Keratinocyte (primary cell): ENCODE measurements around the gene DPM1. TPM values are rescaled to one million over a fixed set of nuclear protein-coding genes. Genes with fewer than 3 reads are reported as not detected.
A peak's percentile ranks its signal among the peaks of the same experiment; 100 is the strongest.

ENCODE experiments used
- DNase-seq: peaks from one replicate; pipeline ENCODE4 v3.0.0-alpha.2; 2011; ENCODE audit warnings: low read depth, missing footprints, low spot score
- FAIRE-seq: peaks from 2 replicates; lab custom pipeline; 2011; peaks lifted over from hg19 to GRCh38; lab: Jason Lieb, UNC
- H2AFZ ChIP-seq: 2 replicates; pipeline ENCODE4 v1.6.0; 2012; ENCODE audit warnings: low read length, control low read depth, inconsistent platforms; ENCODE audit not compliant: control insufficient read depth
- H3K27ac ChIP-seq: 2 replicates; pipeline ENCODE4 v1.5.1; 2011; ENCODE audit warnings: low read length; ENCODE audit not compliant: control insufficient read depth, insufficient read depth
- H3K27me3 ChIP-seq: 3 replicates; pipeline ENCODE4 v1.6.0; 2011; ENCODE audit warnings: low read length; ENCODE audit not compliant: control insufficient read depth, insufficient read depth; ENCODE audit errors: extremely low read depth
- H3K36me3 ChIP-seq, 2 experiments: 2 replicates in 1 of 2; 3 replicates in 1 of 2; pipeline ENCODE4 v1.5.1; 2011; ENCODE audit warnings: low read length in 2 of 2, mild to moderate bottlenecking in 1 of 2; ENCODE audit not compliant: control insufficient read depth in 2 of 2, insufficient read depth in 2 of 2; ENCODE audit errors: extremely low read depth in 1 of 2
- H3K4me1 ChIP-seq: 3 replicates; pipeline ENCODE4 v1.5.1; 2011; ENCODE audit warnings: low read length; ENCODE audit not compliant: control insufficient read depth, insufficient read depth; ENCODE audit errors: extremely low read depth
- H3K4me2 ChIP-seq: 3 replicates; pipeline ENCODE4 v1.6.0; 2011; ENCODE audit warnings: low read depth, low read length; ENCODE audit not compliant: control insufficient read depth, insufficient read depth; ENCODE audit errors: extremely low read depth
- H3K4me3 ChIP-seq, 3 experiments: fragments of 200-600 bp in 1 of 3; sonication (generic) in 1 of 3; 2 replicates in 2 of 3; 3 replicates in 1 of 3; pipeline ENCODE4 v1.5.1; 2011 to 2016; ENCODE audit warnings: low read length in 3 of 3, mild to moderate bottlenecking in 3 of 3, control low read depth in 2 of 3, inconsistent platforms in 1 of 3, low read depth in 1 of 3, mixed read lengths in 1 of 3, mixed run types in 1 of 3, moderate library complexity in 1 of 3; ENCODE audit not compliant: control insufficient read depth in 2 of 3, insufficient read depth in 2 of 3; ENCODE audit errors: extremely low read depth in 1 of 3
- H3K79me2 ChIP-seq: 2 replicates; pipeline ENCODE4 v1.6.0; 2012; ENCODE audit warnings: low read length; ENCODE audit not compliant: control insufficient read depth, insufficient read depth
- H3K9ac ChIP-seq: 3 replicates; pipeline ENCODE4 v1.6.0; 2011; ENCODE audit warnings: low read length; ENCODE audit not compliant: control insufficient read depth, insufficient read depth; ENCODE audit errors: extremely low read depth
- H3K9me1 ChIP-seq: 3 replicates; pipeline ENCODE4 v1.6.0; 2011; ENCODE audit warnings: low read length; ENCODE audit not compliant: control insufficient read depth, insufficient read depth; ENCODE audit errors: extremely low read depth
- H3K9me3 ChIP-seq: 2 replicates; pipeline ENCODE4 v1.5.1; 2012; ENCODE audit warnings: low read depth, low read length; ENCODE audit not compliant: control insufficient read depth
- H4K20me1 ChIP-seq: 3 replicates; pipeline ENCODE4 v1.6.0; 2011; ENCODE audit warnings: low read length; ENCODE audit not compliant: control insufficient read depth, insufficient read depth; ENCODE audit errors: extremely low read depth
- EZH2 ChIP-seq: IDR thresholded peaks from one replicate; pipeline ENCODE4 v1.6.1; 2012; ENCODE audit warnings: inconsistent platforms, mild to moderate bottlenecking, low read length, moderate library complexity
- dilution Hi-C: fragments of 300-500 bp; cut with MboI; formaldehyde crosslinking; loops from one replicate; pipeline ENCODE4 v1.7.0; 2020; ENCODE audit warnings: low sequenced_read_pairs; ENCODE audit not compliant: extremely low pct_ligation_motif_present
- polyA plus RNA-seq, 5 experiments: library from polyadenylated mRNA; depleted of rRNA in 3 of 5; stranded (reverse) in 3 of 5; stranded (forward) in 1 of 5; unstranded in 1 of 5; fragments of >200 nt; gene quantifications; 1 replicate in 1 of 5; 2 replicates in 3 of 5; 3 replicates in 1 of 5; pipeline versions ENCODE4 v1.2.1 to v1.2.3, GENCODE V29; 2011 to 2012; ENCODE audit warnings: missing spikeins in 2 of 5, low read depth in 1 of 5, low replicate concordance in 1 of 5
- TF ChIP-seq, protein P1 (sequence below), 3 experiments: IDR thresholded peaks in 1 of 3; conservative IDR thresholded peaks in 1 of 3; optimal IDR thresholded peaks in 1 of 3; 2 replicates in 2 of 3; 3 replicates in 1 of 3; pipeline versions ENCODE3 to v1.5.1; 2011; ENCODE audit warnings: low read length in 3 of 3, mild to moderate bottlenecking in 3 of 3, moderate library complexity in 2 of 3, control low read depth in 1 of 3, inconsistent platforms in 1 of 3; ENCODE audit not compliant: insufficient read depth in 2 of 3; ENCODE audit errors: extremely low read depth in 1 of 3

DPM1 gene
- polyA plus RNA-seq, 1 donor (not counting 4 experiments of a cell fraction or from before 2014, with no cell fraction given): 99.4 TPM

DNA sequence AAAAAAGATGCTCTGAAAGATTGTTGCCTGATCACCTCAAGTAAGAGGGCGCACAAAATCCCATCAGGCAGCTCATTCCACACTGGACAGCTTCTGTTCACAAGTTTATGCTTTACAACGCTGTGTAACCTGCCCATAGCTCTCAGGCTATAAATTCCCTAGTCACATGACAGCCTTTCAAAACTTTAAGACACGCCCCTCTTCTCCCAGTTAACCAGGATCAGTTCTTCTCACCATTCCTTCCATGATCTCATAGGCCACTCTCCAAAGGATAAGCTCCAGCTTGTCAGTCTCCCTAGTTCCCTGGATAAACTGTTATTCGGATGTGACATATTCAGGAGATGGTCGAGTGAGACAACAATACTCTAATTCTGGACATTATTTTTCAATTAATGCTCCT lies 42.1 kb downstream of the DPM1 start:
- dilution Hi-C loops: no loop called here
- TF ChIP-seq, protein P1, sequence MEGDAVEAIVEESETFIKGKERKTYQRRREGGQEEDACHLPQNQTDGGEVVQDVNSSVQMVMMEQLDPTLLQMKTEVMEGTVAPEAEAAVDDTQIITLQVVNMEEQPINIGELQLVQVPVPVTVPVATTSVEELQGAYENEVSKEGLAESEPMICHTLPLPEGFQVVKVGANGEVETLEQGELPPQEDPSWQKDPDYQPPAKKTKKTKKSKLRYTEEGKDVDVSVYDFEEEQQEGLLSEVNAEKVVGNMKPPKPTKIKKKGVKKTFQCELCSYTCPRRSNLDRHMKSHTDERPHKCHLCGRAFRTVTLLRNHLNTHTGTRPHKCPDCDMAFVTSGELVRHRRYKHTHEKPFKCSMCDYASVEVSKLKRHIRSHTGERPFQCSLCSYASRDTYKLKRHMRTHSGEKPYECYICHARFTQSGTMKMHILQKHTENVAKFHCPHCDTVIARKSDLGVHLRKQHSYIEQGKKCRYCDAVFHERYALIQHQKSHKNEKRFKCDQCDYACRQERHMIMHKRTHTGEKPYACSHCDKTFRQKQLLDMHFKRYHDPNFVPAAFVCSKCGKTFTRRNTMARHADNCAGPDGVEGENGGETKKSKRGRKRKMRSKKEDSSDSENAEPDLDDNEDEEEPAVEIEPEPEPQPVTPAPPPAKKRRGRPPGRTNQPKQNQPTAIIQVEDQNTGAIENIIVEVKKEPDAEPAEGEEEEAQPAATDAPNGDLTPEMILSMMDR (optimal IDR thresholded peaks at IDR 0.05 in 1 of 3, IDR thresholded peaks at IDR 0.05 in 1 of 3, conservative IDR thresholded peaks at IDR 0.05 in 1 of 3; ENCODE audit: extremely low read depth in 1 of 3, insufficient read depth in 2 of 3, low read length in 3 of 3): no peak
- TF ChIP-seq EZH2: no peak
- DNase-seq: peak; percentile 46
- Histone ChIP-seq H3K4me1 (peaks cover 56% of the 10 kb centered on the region), H4K20me1 (peaks cover 10% of the 10 kb centered on the region), H3K4me2 (peak overlapping the region; percentile 44), H3K4me3 (no peak overlapping the region), H2AFZ (no peak overlapping the region), H3K9me1 (peaks cover 5% of the 10 kb centered on the region), H3K27ac (peak overlapping the region; percentile 73), H3K27me3 (no peaks in the 10 kb centered on the region), H3K79me2 (peaks cover 96% of the 10 kb centered on the region), H3K36me3 (peaks cover 4 to 6% of the 10 kb centered on the region in 2 experiments), H3K9me3 (no peaks in the 10 kb centered on the region), H3K9ac (no peak overlapping the region)
- FAIRE-seq: peak; percentile 83

DNA sequence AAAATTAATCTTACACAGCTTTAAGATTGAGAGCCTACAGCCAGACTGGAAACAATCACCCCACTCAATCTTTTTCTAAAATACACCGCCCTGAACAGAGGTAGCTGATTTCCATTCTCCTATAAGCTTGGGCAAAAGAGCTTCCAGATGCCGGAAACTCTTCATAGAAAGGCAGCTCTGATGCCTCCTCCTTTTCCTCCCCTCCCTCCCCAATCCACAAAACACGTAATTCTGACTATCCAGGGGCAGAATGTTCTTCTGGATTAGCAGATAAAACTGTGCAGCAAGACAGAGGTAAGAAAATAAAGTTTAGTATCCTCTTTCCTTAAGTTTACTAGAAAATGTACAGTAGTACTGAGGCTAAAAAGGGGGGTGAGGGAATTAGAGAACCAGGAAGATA lies 42.9 kb downstream of the DPM1 start:
- peak overlapping the region in 1 of 3 experiments; percentile 24 for H3K4me3 ChIP-seq
- peak overlapping the region; percentile 59 for H3K4me2 ChIP-seq
- peaks cover 5% of the 10 kb centered on the region for H3K9me1 ChIP-seq
- dilution Hi-C loops: no loop called here
- H3K9ac ChIP-seq: peak overlapping the region; percentile 18
- H3K9me3 ChIP-seq: no peaks in the 10 kb centered on the region
- peaks cover 13% of the 10 kb centered on the region for H4K20me1 ChIP-seq
- TF ChIP-seq, protein P1 (optimal IDR thresholded peaks at IDR 0.05 in 1 of 3, IDR thresholded peaks at IDR 0.05 in 1 of 3, conservative IDR thresholded peaks at IDR 0.05 in 1 of 3; ENCODE audit: extremely low read depth in 1 of 3, insufficient read depth in 2 of 3, low read length in 3 of 3): no peak
- TF ChIP-seq EZH2: no peak
- H3K79me2 ChIP-seq: peaks cover 96% of the 10 kb centered on the region
- H3K27me3 ChIP-seq: no peaks in the 10 kb centered on the region
- FAIRE-seq: no peak
- no peak for DNase-seq
- H2AFZ ChIP-seq: no peak overlapping the region
- peak overlapping the region; percentile 73 for H3K27ac ChIP-seq
- peaks cover 56% of the 10 kb centered on the region for H3K4me1 ChIP-seq
- H3K36me3 ChIP-seq: peaks cover 5 to 10% of the 10 kb centered on the region in 2 experiments
